H9 (cell line): ENCODE measurements around the gene LIMA1. TPM values are rescaled to one million over a fixed set of nuclear protein-coding genes. Genes with fewer than 3 reads are reported as not detected.

ENCODE experiments used
- DNase-seq: peaks from one replicate; pipeline ENCODE4 v3.0.0-alpha.2; 2017
- H2AFZ ChIP-seq: one replicate; pipeline ENCODE4 v1.6.1; 2013; ENCODE audit warnings: mild to moderate bottlenecking, low read length, control low read depth, moderate library complexity
- H2AK5ac ChIP-seq: 2 replicates; pipeline ENCODE4 v1.6.1; 2013; ENCODE audit warnings: low read length, control low read depth, mixed read lengths; ENCODE audit not compliant: insufficient read length
- H2BK120ac ChIP-seq: one replicate; pipeline ENCODE4 v1.6.1; 2013; ENCODE audit warnings: low read depth, mild to moderate bottlenecking, low read length, control low read depth, inconsistent platforms; ENCODE audit not compliant: poor library complexity, severe bottlenecking
- H2BK12ac ChIP-seq: 2 replicates; pipeline ENCODE4 v1.6.1; 2013; ENCODE audit warnings: low read length, control low read depth, mixed read lengths, low read depth; ENCODE audit not compliant: insufficient read length
- H2BK15ac ChIP-seq: 2 replicates; pipeline ENCODE4 v1.6.1; 2013; ENCODE audit warnings: low read depth, low read length, control low read depth
- H2BK20ac ChIP-seq: one replicate; pipeline ENCODE4 v1.6.1; 2013; ENCODE audit warnings: low read depth, mild to moderate bottlenecking, low read length, control low read depth, inconsistent platforms; ENCODE audit not compliant: poor library complexity, severe bottlenecking
- H2BK5ac ChIP-seq: 2 replicates; pipeline ENCODE4 v1.6.1; 2013; ENCODE audit warnings: low read length, control low read depth, mixed read lengths; ENCODE audit not compliant: insufficient read length
- H3K14ac ChIP-seq: 2 replicates; pipeline ENCODE4 v1.6.1; 2013; ENCODE audit warnings: low read length, control low read depth; ENCODE audit not compliant: insufficient read depth
- H3K18ac ChIP-seq: 2 replicates; pipeline ENCODE4 v1.6.1; 2013; ENCODE audit warnings: low read depth, mild to moderate bottlenecking, mixed read lengths, low read length, control low read depth; ENCODE audit not compliant: insufficient read length
- H3K23ac ChIP-seq: 2 replicates; pipeline ENCODE4 v1.6.1; 2013; ENCODE audit warnings: low read length, control low read depth, mixed read lengths, low read depth; ENCODE audit not compliant: insufficient read length
- H3K23me2 ChIP-seq: 2 replicates; pipeline ENCODE4 v1.6.1; 2013; ENCODE audit warnings: low read depth, mild to moderate bottlenecking, mixed read lengths, low read length, control low read depth; ENCODE audit not compliant: insufficient read length, poor library complexity, severe bottlenecking
- H3K27ac ChIP-seq: 2 replicates; pipeline ENCODE4 v1.5.1; 2013; ENCODE audit warnings: low read length, control low read depth, mixed read lengths, low read depth; ENCODE audit not compliant: insufficient read length
- H3K27me3 ChIP-seq: 2 replicates; pipeline ENCODE4 v1.6.1; 2013; ENCODE audit warnings: low read length, control low read depth, inconsistent platforms; ENCODE audit not compliant: insufficient read depth
- H3K4ac ChIP-seq: 2 replicates; pipeline ENCODE4 v1.6.1; 2013; ENCODE audit warnings: low read depth, mild to moderate bottlenecking, control low read depth, inconsistent platforms, low read length, moderate library complexity
- H3K4me1 ChIP-seq: 2 replicates; pipeline ENCODE4 v1.6.1; 2013; ENCODE audit warnings: low read length, control low read depth, inconsistent platforms; ENCODE audit not compliant: insufficient read depth
- H3K4me2 ChIP-seq: 2 replicates; pipeline ENCODE4 v1.6.1; 2013; ENCODE audit warnings: low read length, control low read depth, mixed read lengths; ENCODE audit not compliant: insufficient read length, insufficient read depth
- H3K56ac ChIP-seq: 2 replicates; pipeline ENCODE4 v1.6.1; 2013; ENCODE audit warnings: low read depth, mild to moderate bottlenecking, mixed read lengths, low read length, control low read depth; ENCODE audit not compliant: insufficient read length
- H3K79me1 ChIP-seq: 2 replicates; pipeline ENCODE4 v1.6.1; 2013; ENCODE audit warnings: low read depth, mild to moderate bottlenecking, moderate library complexity, low read length, control low read depth, inconsistent platforms; ENCODE audit not compliant: insufficient read depth, poor library complexity, severe bottlenecking
- H3K79me2 ChIP-seq: 2 replicates; pipeline ENCODE4 v1.6.1; 2013; ENCODE audit warnings: low read length, control low read depth, inconsistent platforms; ENCODE audit not compliant: insufficient read depth
- H3K9ac ChIP-seq: 2 replicates; pipeline ENCODE4 v1.6.1; 2013; ENCODE audit warnings: low read length, control low read depth, mixed read lengths; ENCODE audit not compliant: insufficient read length; ENCODE audit errors: extremely low read depth
- H3K9me3 ChIP-seq: one replicate; pipeline ENCODE4 v1.6.1; 2013; ENCODE audit warnings: low read depth, low read length, inconsistent platforms; ENCODE audit not compliant: control insufficient read depth
- H3T11ph ChIP-seq: one replicate; pipeline ENCODE4 v1.6.1; 2013; ENCODE audit warnings: mild to moderate bottlenecking, low read length, control low read depth, inconsistent platforms
- H4K20me1 ChIP-seq: one replicate; pipeline ENCODE4 v1.6.1; 2013; ENCODE audit not compliant: control insufficient read depth, insufficient read length, insufficient read depth
- H4K5ac ChIP-seq: 2 replicates; pipeline ENCODE4 v1.6.1; 2013; ENCODE audit warnings: low read depth, mild to moderate bottlenecking, mixed read lengths, low read length, control low read depth; ENCODE audit not compliant: insufficient read length
- H4K8ac ChIP-seq: replicated peaks from 2 replicates; pipeline ENCODE4 v1.6.1; 2013; ENCODE audit warnings: low read length, control low read depth, mixed read lengths, low read depth; ENCODE audit not compliant: insufficient read length
- H4K91ac ChIP-seq: 2 replicates; pipeline ENCODE4 v1.6.1; 2013; ENCODE audit warnings: low read depth, mild to moderate bottlenecking, moderate library complexity, mixed read lengths, low read length, control low read depth; ENCODE audit not compliant: insufficient read length
- H3K27ac Mint-ChIP-seq, 3 experiments: 2 replicates in 2 of 3; 3 replicates in 1 of 3; pipeline ENCODE4 v1.8.0; 2020 to 2021; ENCODE audit warnings: mixed read lengths in 3 of 3, mild to moderate bottlenecking in 1 of 3, moderate library complexity in 1 of 3
- H3K27me3 Mint-ChIP-seq: 2 replicates; pipeline ENCODE4 v1.8.0; 2021; ENCODE audit warnings: low read depth, mild to moderate bottlenecking, moderate library complexity, mixed read lengths
- H3K36me3 Mint-ChIP-seq, 3 experiments: 2 replicates in 2 of 3; 3 replicates in 1 of 3; pipeline ENCODE4 v1.8.0; 2020 to 2021; ENCODE audit warnings: low read depth in 3 of 3, mixed read lengths in 3 of 3; ENCODE audit not compliant: insufficient read depth in 1 of 3
- H3K4me1 Mint-ChIP-seq, 2 experiments: 2 replicates each; pipeline ENCODE4 v1.8.0; 2020; ENCODE audit warnings: mixed read lengths in 2 of 2
- H3K4me3 Mint-ChIP-seq, 2 experiments: 2 replicates in 1 of 2; 3 replicates in 1 of 2; pipeline ENCODE4 v1.8.0; 2020 to 2021; ENCODE audit warnings: mild to moderate bottlenecking in 2 of 2, mixed read lengths in 2 of 2, moderate library complexity in 1 of 2
- H3K9me3 Mint-ChIP-seq, 2 experiments: 2 replicates in 1 of 2; 3 replicates in 1 of 2; pipeline ENCODE4 v1.8.0; 2020; ENCODE audit warnings: mild to moderate bottlenecking in 2 of 2, mixed read lengths in 2 of 2, moderate library complexity in 1 of 2
- WGBS: extraction: QIAGEN DNeasy Blood & Tissue Kit; methylation state at CpG from one replicate; pipeline ENCODE4 v1.1.7; 2013; ENCODE audit warnings: missing lambda C conversion rate, low lambda C conversion rate, mixed read lengths; ENCODE audit not compliant: insufficient read length; ENCODE audit errors: extremely low coverage; 5-methylcytosine and 5-hydroxymethylcytosine counted together
- total RNA-seq: library from RNA; stranded (reverse); gene quantifications from 2 replicates; pipeline ENCODE4 v1.2.1, GENCODE V29; 2021
- TF ChIP-seq, protein P1 (sequence below): fragments of 200-600 bp; sonication (generic); conservative IDR thresholded peaks from 3 replicates; pipeline ENCODE4 v1.8.0; 2021; ENCODE audit warnings: antibody characterized with exemption, mild to moderate bottlenecking

The LIMA1 gene
- total RNA-seq, 1 experiment from 2014 or later = 40.8 TPM

DNA sequence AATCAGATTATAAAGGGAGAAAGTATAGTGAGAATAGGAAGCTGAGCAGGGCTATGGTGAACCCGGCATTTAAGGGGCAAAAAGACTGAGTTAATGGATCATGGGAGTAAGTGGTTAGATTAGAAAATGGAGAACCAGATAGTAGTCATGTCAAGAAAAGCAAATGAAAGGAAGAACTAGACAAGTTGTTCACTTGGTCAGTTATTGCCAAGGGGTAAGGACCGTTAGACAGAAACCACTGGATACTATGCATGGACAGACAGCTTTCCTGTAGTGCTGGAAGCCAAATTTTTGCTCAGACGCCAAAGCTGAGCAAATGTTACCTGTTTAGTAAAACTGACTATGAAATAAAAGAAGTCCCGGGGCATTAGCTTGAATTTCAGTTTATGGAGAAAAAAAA is 3.8 kb downstream of the LIMA1 start:
- H2BK15ac ChIP-seq = no peak overlapping the region
- H3K14ac ChIP-seq = no peak overlapping the region
- peaks cover 13 to 19% of the 10 kb centered on the region in 2 experiments for H3K4me1 Mint-ChIP-seq
- no peak overlapping the region for H4K5ac ChIP-seq
- H3K79me1 ChIP-seq = no peaks in the 10 kb centered on the region
- H3K79me2 ChIP-seq = no peaks in the 10 kb centered on the region
- H2AK5ac ChIP-seq = no peak overlapping the region
- no peaks in the 10 kb centered on the region for H3K9me3 Mint-ChIP-seq
- no peak for DNase-seq
- H3K4me3 Mint-ChIP-seq = no peak overlapping the region
- H2AFZ ChIP-seq = no peak overlapping the region
- no peak overlapping the region for H2BK20ac ChIP-seq
- H3K4me2 ChIP-seq = no peak overlapping the region
- no peak overlapping the region for H3K9ac ChIP-seq
- no peaks in the 10 kb centered on the region for H3K36me3 Mint-ChIP-seq
- H3K4ac ChIP-seq = no peak overlapping the region
- H3K56ac ChIP-seq = no peak overlapping the region
- no peak overlapping the region for H3K27ac Mint-ChIP-seq
- TF ChIP-seq, protein P1, sequence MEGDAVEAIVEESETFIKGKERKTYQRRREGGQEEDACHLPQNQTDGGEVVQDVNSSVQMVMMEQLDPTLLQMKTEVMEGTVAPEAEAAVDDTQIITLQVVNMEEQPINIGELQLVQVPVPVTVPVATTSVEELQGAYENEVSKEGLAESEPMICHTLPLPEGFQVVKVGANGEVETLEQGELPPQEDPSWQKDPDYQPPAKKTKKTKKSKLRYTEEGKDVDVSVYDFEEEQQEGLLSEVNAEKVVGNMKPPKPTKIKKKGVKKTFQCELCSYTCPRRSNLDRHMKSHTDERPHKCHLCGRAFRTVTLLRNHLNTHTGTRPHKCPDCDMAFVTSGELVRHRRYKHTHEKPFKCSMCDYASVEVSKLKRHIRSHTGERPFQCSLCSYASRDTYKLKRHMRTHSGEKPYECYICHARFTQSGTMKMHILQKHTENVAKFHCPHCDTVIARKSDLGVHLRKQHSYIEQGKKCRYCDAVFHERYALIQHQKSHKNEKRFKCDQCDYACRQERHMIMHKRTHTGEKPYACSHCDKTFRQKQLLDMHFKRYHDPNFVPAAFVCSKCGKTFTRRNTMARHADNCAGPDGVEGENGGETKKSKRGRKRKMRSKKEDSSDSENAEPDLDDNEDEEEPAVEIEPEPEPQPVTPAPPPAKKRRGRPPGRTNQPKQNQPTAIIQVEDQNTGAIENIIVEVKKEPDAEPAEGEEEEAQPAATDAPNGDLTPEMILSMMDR = no peak
- H3K9me3 ChIP-seq = no peaks in the 10 kb centered on the region
- no peaks in the 10 kb centered on the region for H3K4me1 ChIP-seq
- no peak overlapping the region for H3T11ph ChIP-seq
- no peak overlapping the region for H3K27ac ChIP-seq
- H4K91ac ChIP-seq = no peak overlapping the region
- no CpG with 5 or more reads among the region's 4 CpGs for WGBS
- peaks cover 3% of the 10 kb centered on the region; the same call in 1 of the 2 replicates for H3K27me3 Mint-ChIP-seq
- no peak overlapping the region for H3K23ac ChIP-seq
- H4K8ac ChIP-seq = no peak overlapping the region
- H2BK5ac ChIP-seq = no peak overlapping the region
- H4K20me1 ChIP-seq = no peaks in the 10 kb centered on the region
- no peak overlapping the region for H2BK120ac ChIP-seq
- no peak overlapping the region for H2BK12ac ChIP-seq
- H3K18ac ChIP-seq = no peak overlapping the region
- peaks cover 9% of the 10 kb centered on the region for H3K23me2 ChIP-seq
- no peaks in the 10 kb centered on the region for H3K27me3 ChIP-seq
